ENCODE results near the gene SLCO3A1. TPM values are rescaled to one million over a fixed set of nuclear protein-coding genes. Genes with fewer than 3 reads are reported as not detected.

SLCO3A1 gene
- total and polyA plus RNA-seq, 2 of the 8 experiments (the other 6 are each of a cell fraction or from before 2014, with no cell fraction given) = 15.1 to 20.4 TPM

- TF ChIP-seq SUZ12 (IDR thresholded peaks at IDR 0.05; ENCODE audit: low read length) (no peak), CHD7 (IDR thresholded peaks at IDR 0.05; ENCODE audit: insufficient replicate concordance, low read length) (no peak), BCL11A (IDR thresholded peaks at IDR 0.05; ENCODE audit: low read depth in 2 of 2, low read length in 2 of 2) (no peak), RBBP5 (IDR thresholded peaks at IDR 0.05; ENCODE audit: borderline replicate concordance, low read depth, low read length) (no peak), CEBPB (IDR thresholded peaks at IDR 0.05; ENCODE audit: low read depth, low read length) (0 out of 2 replicates have a peak, but pooled peaks have one; percentile 37), CHD2 (IDR thresholded peaks at IDR 0.05; ENCODE audit: low read length) (no peak), EZH2 (IDR thresholded peaks at IDR 0.05; ENCODE audit: low read depth, low read length, severe bottlenecking) (no peak), GTF2F1 (IDR thresholded peaks at IDR 0.05; ENCODE audit: borderline replicate concordance, low read depth, low read length) (no peak), RAD21 (IDR thresholded peaks at IDR 0.05 in 1 of 2, conservative IDR thresholded peaks at IDR 0.05 in 1 of 2; ENCODE audit: low read depth in 2 of 2, low read length in 2 of 2) (peak; percentile 97 to 98)
- TF ChIP-seq, protein P1, sequence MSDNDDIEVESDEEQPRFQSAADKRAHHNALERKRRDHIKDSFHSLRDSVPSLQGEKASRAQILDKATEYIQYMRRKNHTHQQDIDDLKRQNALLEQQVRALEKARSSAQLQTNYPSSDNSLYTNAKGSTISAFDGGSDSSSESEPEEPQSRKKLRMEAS (IDR thresholded peaks at IDR 0.05) = peak; percentile 43; the same call in 1 of the 2 replicates
Observed at GRCh38 chr15:92097474-92098178, 244.1 kb downstream of the SLCO3A1 start (continued).
